PC-9 (cell line): ENCODE data around the gene ACBD6.

Experiments used
- EZH2 ChIP-seq: fragments of 200-600 bp; sonication (generic); IDR thresholded peaks from 2 replicates; pipeline ENCODE4 v1.8.0; 2017; ENCODE audit warnings: antibody characterized with exemption, low read depth
- TF ChIP-seq, protein P1 (sequence below): fragments of 200-600 bp; sonication (generic); conservative IDR thresholded peaks from 2 replicates; pipeline ENCODE4 v1.6.1; 2017; ENCODE audit warnings: mixed run types, antibody characterized with exemption, mild to moderate bottlenecking, moderate library complexity

- TF ChIP-seq EZH2: no peak
- TF ChIP-seq, protein P1, sequence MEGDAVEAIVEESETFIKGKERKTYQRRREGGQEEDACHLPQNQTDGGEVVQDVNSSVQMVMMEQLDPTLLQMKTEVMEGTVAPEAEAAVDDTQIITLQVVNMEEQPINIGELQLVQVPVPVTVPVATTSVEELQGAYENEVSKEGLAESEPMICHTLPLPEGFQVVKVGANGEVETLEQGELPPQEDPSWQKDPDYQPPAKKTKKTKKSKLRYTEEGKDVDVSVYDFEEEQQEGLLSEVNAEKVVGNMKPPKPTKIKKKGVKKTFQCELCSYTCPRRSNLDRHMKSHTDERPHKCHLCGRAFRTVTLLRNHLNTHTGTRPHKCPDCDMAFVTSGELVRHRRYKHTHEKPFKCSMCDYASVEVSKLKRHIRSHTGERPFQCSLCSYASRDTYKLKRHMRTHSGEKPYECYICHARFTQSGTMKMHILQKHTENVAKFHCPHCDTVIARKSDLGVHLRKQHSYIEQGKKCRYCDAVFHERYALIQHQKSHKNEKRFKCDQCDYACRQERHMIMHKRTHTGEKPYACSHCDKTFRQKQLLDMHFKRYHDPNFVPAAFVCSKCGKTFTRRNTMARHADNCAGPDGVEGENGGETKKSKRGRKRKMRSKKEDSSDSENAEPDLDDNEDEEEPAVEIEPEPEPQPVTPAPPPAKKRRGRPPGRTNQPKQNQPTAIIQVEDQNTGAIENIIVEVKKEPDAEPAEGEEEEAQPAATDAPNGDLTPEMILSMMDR: no peak
These were observed 251.4 kb downstream of the ACBD6 start for GRCh38 chr1:180250883-180251509.
